Activated naive CD4-positive, alpha-beta T cell (primary cell): ENCODE measurements around the gene TMX4.
"Not testable (repeated sequence)": the region's sequence is repeated elsewhere in the genome, so short reads cannot be mapped to it uniquely, and the experiment has no call there.

ENCODE experiments used
- DNase-seq, 4 experiments: peaks; one replicate each; lab custom pipeline; 2025; lab: John Stamatoyannopoulos, UW

Gene TMX4

GRCh38 chr20:7967199-7967844 is 52.2 kb downstream of the TMX4 start:
- DNase-seq = no peak

GRCh38 chr20:7966176-7966575 is 53.4 kb downstream of the TMX4 start:
- DNase-seq = no peak

DNA sequence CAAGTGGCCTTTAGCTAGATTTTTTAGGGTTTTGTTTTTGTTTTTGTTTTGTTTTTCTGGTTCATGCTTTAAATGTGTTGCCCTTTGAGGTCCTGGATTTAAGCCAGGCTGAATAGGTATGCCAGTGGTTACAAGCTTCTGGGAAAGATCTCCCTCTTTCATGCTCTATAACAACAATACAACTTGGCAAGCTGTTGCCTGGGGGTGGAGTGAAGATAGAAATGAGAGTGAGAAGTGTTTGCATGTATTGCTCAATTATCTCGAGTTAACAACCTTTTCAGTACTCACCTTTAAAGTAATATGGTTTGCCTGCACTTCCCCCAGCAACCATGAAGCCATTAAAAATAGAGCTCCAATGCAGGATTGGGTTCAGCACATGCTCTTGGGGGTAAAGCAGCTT is 60.1 kb downstream of the TMX4 start:
- no peak for DNase-seq

DNA sequence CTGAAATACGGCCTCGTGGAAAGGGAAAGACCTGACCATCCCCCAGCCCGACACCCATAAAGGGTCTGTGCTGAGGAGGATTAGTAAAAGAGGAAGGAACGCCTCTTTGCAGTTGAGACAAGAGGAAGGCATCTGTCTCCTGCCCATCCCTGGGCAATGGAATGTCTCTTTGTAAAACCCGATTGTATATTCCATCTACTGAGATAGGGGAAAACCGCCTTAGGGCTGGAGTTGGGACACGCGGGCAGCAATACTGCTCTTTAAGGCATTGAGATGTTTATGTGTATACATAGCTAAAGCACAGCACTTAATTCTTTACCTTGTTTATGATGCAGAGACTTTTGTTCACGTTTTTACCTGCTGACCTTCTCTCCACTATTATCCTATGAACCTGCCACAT is 63.0 kb downstream of the TMX4 start:
- DNase-seq = not testable (repeated sequence)

GRCh38 chr20:7950387-7950786 is 69.2 kb downstream of the TMX4 start:
- DNase-seq = no peak

DNA sequence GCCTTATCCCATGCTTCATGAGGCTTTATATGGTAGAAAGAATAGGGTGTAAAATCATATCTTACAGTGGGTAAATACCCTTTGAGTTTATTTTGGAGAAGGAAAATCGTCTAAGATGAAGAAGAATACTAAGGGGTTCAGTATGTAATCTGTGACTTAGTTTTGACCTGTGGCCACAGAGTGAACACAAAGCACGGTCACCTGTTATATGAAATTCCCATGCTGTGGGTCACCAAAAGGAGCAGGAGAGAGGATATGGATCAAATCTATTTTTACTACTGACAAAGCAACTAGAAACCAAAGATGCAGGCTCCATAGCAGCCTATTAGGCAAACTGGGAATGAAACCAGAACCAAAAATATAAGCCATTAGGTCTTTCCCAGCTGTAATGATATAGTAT is 75.7 kb downstream of the TMX4 start:
- no peak for DNase-seq

- DNase-seq = no peak
Measured at GRCh38 chr20:7940341-7940740, 79.2 kb downstream of the TMX4 start, which contains the start of gene HAO1. Gene HAO1 (minus strand): TSS chr20:7940458. CDS start chr20:7940422, 36 bp downstream.

GRCh38 chr20:7939663-7940062 is 79.9 kb downstream of the TMX4 start:
- DNase-seq = no peak

DNA sequence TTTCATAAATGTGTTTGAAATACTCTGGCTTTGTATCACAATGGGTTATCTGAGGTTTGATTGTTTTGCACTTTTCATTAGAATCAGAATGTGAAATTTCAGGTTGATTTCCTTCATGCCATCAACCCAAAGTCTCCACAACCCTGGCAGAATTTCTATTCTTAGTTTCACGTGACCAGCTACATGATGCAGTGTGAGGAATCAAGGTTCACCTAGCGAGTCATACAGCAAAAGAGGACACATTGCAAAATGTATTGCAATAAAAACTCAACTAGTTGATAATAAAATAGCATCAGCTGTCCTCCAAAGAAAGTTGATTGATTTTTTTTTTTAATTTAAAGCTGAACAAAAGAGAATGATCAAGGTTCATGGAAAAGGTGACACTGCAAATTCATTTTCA is 81.5 kb downstream of the TMX4 start:
- DNase-seq = no peak

GRCh38 chr20:7937328-7937727 is 82.2 kb downstream of the TMX4 start:
- no peak for DNase-seq

- no peak for DNase-seq
Measured at GRCh38 chr20:7935027-7935551, 84.5 kb downstream of the TMX4 start.

DNA sequence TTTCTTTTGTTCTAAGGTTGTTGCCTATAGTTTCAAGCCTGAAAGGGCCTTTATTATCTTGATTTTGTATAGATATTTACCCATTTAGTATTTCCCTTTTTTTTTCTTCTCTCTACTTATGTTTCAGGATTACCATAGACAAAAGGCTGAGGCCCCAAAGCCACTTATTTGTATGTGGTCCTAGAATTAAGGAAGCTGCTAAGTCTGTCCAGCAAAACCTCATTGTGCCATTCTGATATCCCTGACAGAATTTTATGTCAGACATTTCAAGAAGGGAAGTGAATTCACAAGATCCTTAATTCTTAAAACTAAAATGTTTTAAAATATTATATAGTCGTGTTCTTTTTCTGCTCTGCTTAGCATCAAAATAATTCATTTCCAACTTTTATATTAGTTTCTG is 86.2 kb downstream of the TMX4 start:
- no peak for DNase-seq

- no peak for DNase-seq
Measured at GRCh38 chr20:7930343-7930742, 89.2 kb downstream of the TMX4 start.
